BE2C (cell line): ENCODE results near the gene THOC6.

ENCODE experiments used
- DNase-seq: peaks from one replicate; pipeline ENCODE4 v3.0.0-alpha.2; 2020
- H3K27me3 ChIP-seq: fragments of 250-450 bp; sonication (Bioruptor Pico); 2 replicates; pipeline ENCODE4 v1.5.1; 2020; ENCODE audit warnings: mild to moderate bottlenecking
- H3K36me3 ChIP-seq: fragments of 250-450 bp; sonication (Bioruptor Pico); 2 replicates; pipeline ENCODE4 v1.5.1; 2020; ENCODE audit warnings: mild to moderate bottlenecking
- H3K4me1 ChIP-seq: fragments of 250-450 bp; sonication (Bioruptor Pico); 2 replicates; pipeline ENCODE4 v1.5.1; 2020
- H3K4me3 ChIP-seq: 2 replicates; pipeline ENCODE4 v1.5.1; 2011; ENCODE audit warnings: low read depth, low read length
- H3K9me3 ChIP-seq: fragments of 250-450 bp; sonication (Bioruptor Pico); 2 replicates; pipeline ENCODE4 v1.5.1; 2020
- TF ChIP-seq, protein P1 (sequence below): IDR thresholded peaks from 2 replicates; pipeline ENCODE4 v1.5.1; 2012; ENCODE audit warnings: mild to moderate bottlenecking, low read depth, low read length

THOC6 gene

GRCh38 chr16:3076577-3076976, 52.7 kb downstream of the THOC6 start:
- no peak for DNase-seq
- H3K9me3 ChIP-seq = no peaks in the 10 kb centered on the region
- peaks cover 50% of the 10 kb centered on the region for H3K27me3 ChIP-seq
- H3K36me3 ChIP-seq = no peaks in the 10 kb centered on the region
- H3K4me1 ChIP-seq = no peaks in the 10 kb centered on the region
- TF ChIP-seq, protein P1, sequence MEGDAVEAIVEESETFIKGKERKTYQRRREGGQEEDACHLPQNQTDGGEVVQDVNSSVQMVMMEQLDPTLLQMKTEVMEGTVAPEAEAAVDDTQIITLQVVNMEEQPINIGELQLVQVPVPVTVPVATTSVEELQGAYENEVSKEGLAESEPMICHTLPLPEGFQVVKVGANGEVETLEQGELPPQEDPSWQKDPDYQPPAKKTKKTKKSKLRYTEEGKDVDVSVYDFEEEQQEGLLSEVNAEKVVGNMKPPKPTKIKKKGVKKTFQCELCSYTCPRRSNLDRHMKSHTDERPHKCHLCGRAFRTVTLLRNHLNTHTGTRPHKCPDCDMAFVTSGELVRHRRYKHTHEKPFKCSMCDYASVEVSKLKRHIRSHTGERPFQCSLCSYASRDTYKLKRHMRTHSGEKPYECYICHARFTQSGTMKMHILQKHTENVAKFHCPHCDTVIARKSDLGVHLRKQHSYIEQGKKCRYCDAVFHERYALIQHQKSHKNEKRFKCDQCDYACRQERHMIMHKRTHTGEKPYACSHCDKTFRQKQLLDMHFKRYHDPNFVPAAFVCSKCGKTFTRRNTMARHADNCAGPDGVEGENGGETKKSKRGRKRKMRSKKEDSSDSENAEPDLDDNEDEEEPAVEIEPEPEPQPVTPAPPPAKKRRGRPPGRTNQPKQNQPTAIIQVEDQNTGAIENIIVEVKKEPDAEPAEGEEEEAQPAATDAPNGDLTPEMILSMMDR = no peak
- H3K4me3 ChIP-seq = no peak overlapping the region
